Breast epithelium (tissue), 3 donors: Measurements from ENCODE around the gene AMPH.

ENCODE experiments used
- POLR2A ChIP-seq: fragments of 450-650 bp; IDR thresholded peaks from one replicate; pipeline ENCODE4 v1.6.1; 2016; ENCODE audit warnings: antibody characterized with exemption, mild to moderate bottlenecking, moderate library complexity
- POLR2AphosphoS5 ChIP-seq, 3 donors: sonication (generic); formaldehyde crosslinking; IDR thresholded peaks; one replicate each; pipeline ENCODE4 v1.6.1; 2017; ENCODE audit warnings: antibody characterized with exemption in 3 of 3
- TF ChIP-seq, protein P1 (sequence below), 3 donors: fragments of 450-650 bp; IDR thresholded peaks; one replicate each; pipeline ENCODE4 v1.5.1; 2016 to 2017; ENCODE audit warnings: antibody characterized with exemption in 3 of 3, mild to moderate bottlenecking in 3 of 3, moderate library complexity in 3 of 3

DNA sequence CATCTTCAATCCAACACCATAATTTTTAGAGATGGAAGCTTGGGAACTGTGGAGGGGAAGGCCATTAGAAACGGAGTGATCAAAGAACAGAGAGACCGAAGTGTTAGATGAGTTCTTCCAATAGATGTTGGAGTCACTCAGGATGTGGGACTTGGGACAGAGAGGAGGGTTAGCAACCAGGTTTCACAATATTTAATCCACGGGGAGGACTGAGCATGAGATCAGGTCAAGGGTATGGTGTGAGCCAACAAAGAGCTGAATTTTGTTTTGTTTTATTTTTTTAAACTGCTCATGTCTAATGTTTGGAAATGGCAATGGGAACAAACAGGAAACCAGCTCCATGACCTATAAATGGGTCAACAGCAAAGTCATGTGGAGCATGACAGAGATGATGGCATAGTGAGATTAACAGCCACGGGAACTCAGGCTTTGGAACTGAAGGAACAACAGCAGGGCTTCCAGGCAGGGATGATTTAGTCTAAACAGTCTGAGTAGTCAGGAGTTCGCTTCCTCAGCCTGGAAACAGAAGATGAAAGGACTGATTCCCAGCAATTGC lies 38.9 kb upstream of the AMPH start:
- TF ChIP-seq, protein P1, sequence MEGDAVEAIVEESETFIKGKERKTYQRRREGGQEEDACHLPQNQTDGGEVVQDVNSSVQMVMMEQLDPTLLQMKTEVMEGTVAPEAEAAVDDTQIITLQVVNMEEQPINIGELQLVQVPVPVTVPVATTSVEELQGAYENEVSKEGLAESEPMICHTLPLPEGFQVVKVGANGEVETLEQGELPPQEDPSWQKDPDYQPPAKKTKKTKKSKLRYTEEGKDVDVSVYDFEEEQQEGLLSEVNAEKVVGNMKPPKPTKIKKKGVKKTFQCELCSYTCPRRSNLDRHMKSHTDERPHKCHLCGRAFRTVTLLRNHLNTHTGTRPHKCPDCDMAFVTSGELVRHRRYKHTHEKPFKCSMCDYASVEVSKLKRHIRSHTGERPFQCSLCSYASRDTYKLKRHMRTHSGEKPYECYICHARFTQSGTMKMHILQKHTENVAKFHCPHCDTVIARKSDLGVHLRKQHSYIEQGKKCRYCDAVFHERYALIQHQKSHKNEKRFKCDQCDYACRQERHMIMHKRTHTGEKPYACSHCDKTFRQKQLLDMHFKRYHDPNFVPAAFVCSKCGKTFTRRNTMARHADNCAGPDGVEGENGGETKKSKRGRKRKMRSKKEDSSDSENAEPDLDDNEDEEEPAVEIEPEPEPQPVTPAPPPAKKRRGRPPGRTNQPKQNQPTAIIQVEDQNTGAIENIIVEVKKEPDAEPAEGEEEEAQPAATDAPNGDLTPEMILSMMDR (IDR thresholded peaks at IDR 0.05): no peak
- no peak for TF ChIP-seq POLR2A
- TF ChIP-seq POLR2AphosphoS5 (IDR thresholded peaks at IDR 0.05): peak in 1 of 3 donors; percentile 18
